Measurements from ENCODE around the gene NAA38.
"Not testable (repeated sequence)": the region's sequence is repeated elsewhere in the genome, so short reads cannot be mapped to it uniquely, and the experiment has no call there.

GRCh38 chr17:7809791-7810343, 47.5 kb downstream of the NAA38 start:
- TF ChIP-seq CTCF (IDR thresholded peaks at IDR 0.05; ENCODE audit: insufficient read depth, low read depth, low read length); EZH2 (IDR thresholded peaks at IDR 0.05; ENCODE audit: insufficient read depth, low read length): not testable (repeated sequence)

Data from astrocyte (in vitro differentiated cells and primary cell).